ENCODE measurements around the gene RASSF5.
"Not testable (repeated sequence)": the region's sequence is repeated elsewhere in the genome, so short reads cannot be mapped to it uniquely, and the experiment has no call there.

Gene RASSF5

DNA sequence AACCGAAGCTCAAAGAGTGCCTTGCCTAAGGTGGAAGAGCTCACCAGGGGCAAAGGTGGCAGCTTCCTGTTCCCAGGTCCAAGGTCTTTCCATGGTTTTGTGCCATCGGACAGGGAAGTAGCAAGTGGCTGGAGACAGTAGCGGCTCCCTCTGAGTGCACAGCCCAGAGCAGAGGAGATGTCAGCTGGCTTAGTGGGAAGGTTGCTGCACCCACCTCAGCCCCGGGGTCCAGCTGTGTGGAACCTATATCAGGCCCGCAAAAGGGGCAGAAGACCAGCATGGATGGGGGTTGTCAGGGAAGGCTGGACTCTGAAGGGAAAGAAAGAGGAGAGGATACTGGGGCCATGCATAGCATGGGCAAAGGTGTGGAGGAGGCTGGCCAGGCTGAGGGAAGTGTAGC lies 30.2 kb upstream of the RASSF5 start:
- DNase-seq, result no peak

DNA sequence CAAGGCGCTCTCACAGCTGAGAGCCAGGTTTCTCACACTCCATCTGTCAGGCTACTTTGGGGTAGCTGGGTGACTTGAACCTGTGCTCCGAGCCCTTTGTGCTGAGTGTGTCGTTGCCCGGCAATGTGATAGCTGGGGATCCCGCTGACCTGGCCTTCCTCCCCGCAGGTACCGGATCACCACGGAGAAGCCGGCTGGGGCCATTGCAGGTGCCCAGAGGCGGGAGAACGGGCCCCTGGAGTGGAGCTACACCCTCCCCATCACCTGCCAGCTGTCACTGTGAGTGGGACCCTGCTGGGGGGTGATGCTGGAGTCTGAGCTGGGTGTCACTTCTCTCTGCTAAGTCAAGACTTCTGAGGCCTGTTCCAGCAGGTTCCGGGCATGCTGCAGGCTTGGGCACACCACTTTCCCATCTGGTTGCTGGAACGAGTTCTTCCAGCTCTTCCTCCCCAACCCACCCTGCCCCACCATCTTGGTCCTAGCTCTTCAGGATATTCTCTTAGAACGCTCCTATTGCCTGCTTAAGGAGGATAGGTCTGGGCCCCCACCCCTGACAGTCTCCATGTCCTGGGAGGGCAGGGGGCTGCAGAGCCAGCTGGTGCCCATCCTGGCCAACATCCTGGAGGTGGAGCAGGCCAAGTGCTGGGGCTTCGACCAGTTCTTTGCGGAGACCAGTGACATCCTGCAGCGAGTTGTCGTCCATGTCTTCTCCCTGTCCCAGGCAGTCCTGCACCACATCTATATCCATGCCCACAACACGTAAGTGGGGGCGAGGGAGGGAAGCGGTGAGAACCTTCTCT lies 29.6 kb upstream of the RASSF5 start:
- DNase-seq, result no peak

DNA sequence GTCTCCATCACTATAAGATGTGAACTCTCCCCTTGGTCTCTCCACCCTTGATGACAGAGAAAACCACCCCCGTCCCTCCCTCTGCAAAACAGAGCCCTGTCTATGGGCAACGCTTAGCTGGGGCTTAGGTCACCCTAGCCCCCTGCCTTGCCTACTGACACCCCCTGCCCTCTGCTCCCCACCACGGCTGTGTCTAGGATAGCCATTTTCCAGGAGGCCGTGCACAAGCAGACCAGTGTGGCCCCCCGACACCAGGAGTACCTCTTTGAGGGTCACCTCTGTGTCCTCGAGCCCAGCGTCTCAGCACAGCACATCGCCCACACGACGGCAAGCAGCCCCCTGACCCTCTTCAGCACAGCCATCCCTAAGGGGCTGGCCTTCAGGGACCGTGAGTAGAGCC lies 28.6 kb upstream of the RASSF5 start:
- no peak for DNase-seq

DNA sequence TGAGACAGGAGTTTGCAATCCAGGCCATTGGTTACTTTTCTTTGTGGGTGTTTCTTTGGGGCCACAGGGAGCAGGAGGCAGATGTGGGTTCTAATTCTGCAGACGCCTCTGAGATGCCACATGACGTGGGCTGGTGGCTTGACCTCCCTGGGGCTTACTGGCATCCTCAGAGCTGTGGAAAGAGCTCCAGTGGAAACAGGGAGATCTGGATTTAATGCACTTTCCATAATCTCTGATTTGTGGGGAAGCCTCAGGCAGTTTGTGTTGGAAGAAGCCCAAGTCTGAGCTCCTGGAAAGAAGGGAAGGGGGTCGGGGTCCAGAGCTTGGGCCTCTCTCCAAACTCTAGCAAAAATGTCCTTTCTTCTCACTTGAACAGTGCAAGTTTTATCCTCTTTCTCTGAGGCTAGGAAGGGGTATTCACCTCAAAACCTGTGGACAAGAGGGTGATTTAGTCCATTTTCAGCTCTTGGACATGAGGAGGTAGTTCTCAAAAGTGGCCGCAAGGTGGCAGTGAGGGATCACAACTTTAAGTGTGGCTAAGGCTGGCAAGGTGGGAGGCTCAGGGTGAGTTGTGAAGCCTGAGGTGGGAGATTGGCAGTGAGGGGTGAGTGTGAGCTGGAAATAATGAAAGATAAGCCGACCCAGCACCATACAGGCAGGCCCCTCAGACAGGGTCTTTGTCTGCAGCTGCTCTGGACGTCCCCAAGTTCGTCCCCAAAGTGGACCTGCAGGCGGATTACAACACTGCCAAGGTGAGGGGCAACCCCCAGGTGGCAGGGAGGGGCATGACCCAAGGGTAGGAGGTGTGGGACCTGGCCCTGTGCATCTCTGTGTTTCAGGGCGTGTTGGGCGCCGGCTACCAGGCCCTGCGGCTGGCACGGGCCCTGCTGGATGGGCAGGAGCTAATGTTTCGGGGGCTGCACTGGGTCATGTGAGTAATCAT lies 27.9 kb upstream of the RASSF5 start:
- DNase-seq, result peak; percentile 84

DNA sequence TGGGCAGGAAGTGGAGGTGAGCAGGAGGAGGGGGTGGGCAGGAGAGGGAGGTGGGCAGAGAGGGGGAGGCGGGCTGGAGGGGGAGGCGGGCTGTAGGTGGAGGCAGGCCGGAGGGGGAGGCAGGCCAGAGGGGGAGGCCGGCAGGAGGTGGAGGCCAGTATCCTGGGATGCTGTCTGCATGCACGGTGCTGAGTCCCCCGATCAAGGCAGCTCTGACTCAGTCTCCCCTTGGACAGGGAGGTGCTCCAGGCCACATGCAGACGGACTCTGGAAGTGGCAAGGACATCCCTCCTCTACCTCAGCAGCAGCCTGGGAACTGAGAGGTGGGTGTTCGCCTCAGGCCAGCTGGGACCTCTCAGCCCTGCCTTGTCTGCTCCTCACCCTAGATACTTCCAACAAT lies 27.1 kb upstream of the RASSF5 start:
- DNase-seq, result no peak

DNA sequence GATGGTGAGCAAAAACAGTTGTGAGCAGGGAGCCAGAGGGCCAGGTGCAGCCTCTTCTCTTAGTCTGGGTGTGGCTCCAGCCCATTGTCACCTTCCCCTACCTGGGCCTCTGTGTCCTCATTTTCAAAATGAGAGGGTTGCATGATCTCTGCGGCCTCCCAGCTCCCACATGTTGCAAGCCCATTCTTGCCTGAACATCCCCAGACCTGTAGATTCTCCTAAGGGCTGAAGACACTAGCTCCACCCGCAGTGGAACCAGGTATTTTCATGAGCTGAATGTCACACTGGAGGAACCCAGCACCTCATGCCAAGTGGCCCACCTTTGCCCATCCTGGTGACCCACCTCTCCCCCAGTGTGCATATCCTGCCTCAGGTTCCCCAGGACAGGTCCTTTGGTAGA lies 24.7 kb upstream of the RASSF5 start:
- no peak for DNase-seq

DNA sequence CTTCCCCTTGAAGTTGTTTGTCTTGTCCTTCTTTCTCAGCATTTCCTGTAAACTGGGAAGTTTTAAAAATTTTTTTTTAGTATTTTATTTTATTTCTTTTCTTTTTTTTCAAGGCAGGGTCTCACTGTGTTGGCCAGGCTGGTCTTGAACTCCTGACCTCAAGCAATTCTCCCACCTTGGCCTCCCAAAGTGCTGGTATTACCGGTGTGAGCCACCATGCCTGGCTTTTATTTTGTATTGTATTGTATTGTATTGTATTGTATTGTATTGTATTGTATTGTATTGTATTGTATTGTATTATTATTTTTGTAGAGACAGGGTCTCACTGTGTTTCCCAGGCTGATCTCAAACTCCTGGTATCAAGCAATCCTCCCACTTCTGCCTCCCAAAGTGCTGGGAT lies 23.5 kb upstream of the RASSF5 start:
- DNase-seq, result not testable (repeated sequence)

DNA sequence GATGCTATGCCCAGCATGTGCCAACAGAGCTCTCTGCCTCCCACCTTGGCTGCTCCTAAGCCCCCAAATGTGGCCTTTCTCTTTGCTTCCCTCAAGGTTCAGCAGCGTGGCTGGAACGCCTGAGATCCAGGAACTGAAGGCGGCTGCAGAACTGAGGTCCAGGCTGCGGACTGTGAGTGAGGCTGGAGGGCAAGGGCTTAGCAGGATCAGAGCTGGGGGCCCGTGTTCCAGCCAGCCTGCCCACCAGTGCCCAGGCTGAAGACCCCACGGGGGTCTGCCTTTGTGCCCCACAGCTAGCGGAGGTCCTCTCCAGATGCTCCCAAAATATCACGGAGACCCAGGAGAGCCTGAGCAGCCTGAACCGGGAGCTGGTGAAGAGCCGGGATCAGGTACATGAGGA lies 22.4 kb upstream of the RASSF5 start:
- no peak for DNase-seq

DNA sequence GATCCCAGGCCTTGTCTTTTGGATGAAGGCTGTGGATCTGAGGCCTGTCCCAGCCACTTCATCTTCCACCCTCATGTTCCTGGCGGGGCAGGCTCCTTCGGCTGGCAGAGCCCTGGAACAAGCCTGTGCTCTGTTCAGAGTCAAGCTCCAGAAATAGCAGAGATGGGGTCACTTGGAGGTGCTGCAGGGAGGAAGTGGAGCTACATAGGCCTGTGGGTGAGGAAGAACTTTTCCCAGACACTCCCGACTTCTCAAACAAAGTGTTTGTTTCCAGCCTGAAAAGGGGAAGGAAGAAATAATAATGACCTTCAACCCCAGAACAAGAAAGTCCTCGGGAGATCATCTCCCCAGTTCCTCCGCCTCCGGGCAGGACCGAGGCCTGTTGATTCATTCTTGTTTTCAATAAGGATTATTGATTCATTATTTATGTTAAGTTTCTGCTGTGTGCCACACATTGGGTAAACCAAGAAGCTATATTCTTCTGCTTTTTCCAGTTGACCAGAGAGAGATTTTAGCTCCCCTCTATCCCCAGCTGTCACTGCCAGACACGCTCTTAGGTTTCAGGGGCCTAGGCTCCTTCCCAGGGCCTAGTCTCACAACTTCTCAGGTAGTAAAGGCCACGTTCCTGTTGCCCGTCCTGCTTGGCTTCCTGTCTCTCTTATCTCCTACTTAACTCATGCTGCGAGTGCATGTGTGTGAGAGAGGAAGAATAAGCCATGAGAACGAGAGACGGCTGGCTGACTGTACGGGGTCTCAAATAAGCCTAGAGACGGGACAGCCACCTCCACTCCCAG lies 20.1 kb upstream of the RASSF5 start:
- no peak for DNase-seq

DNA sequence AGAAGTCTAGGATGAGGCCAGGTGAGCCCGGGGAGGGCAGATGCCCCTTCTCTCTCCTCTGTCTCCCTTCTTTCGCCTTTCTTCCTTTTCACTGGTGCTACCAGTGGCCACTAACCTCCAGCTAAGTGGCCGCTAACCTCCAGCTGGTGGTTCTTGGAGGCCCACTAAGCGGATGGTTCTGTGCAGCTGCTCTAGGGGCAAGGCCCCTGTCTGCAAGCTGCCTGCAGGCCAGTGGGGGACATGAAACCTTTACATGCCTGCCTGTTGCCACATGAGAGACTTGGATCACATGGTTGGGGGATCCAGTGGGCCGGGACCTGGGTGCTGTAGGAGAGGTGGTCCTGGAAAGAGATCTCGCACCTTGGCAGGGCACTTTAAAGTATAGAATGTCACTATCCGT lies 19.4 kb upstream of the RASSF5 start:
- no peak for DNase-seq

DNA sequence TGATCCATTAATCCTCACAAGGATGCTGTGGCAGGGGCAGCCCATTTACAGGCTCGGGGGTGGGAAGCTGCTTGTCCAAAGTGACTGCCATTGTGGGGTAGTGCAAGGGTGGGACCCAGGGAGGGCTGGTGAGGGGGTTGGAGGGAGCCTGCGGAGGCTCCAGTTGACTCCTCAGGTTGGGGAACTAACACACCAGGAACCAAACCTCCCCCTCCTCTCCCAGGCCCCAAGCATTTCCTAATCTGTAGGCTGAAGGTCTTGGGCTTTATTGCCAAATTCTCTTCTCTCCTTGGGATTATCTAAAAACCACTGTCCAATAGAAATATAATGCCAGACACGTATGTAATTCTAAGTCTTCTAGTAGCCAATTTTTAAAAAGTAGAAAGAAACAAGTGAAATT lies 18.9 kb upstream of the RASSF5 start:
- DNase-seq, result no peak

DNA sequence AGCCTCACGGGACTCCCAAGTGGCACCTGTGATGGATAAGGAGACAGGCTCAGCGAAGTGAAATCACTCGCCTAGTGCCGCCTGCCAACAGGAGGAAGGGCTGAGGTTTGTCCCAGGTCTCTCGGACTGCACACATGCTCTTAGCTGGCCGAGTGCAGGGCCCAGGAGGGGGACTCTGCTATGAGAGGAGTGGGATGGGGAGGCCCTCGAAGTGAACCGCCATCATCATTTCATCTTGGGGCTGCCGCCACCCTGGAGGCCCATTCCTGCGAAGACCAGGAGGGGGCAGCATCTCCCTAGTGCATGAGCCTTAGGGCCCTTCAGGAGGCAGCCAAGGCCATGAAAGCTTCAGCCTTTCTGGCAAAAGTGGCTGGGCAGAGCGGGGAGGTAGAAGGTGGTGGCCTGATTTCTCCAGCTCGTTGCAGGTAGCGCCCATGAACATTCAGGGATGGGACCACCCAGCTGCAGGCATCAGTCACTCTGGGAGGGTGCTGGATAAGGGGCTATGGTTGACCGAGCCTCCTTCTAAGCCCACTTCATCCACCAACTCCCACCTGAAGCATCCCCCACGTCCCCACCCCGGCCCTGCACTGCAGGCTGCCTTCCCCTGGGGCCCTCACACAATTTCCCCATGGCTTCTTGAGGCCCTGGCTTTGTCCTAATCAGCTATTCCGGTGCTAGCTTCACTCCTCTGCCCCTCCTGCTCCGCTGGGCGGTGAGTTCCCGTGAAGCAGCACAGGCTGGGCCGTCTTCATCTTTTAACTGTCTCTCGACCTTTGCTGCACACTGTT lies 17.2 kb upstream of the RASSF5 start:
- peak; percentile 92 for DNase-seq

DNA sequence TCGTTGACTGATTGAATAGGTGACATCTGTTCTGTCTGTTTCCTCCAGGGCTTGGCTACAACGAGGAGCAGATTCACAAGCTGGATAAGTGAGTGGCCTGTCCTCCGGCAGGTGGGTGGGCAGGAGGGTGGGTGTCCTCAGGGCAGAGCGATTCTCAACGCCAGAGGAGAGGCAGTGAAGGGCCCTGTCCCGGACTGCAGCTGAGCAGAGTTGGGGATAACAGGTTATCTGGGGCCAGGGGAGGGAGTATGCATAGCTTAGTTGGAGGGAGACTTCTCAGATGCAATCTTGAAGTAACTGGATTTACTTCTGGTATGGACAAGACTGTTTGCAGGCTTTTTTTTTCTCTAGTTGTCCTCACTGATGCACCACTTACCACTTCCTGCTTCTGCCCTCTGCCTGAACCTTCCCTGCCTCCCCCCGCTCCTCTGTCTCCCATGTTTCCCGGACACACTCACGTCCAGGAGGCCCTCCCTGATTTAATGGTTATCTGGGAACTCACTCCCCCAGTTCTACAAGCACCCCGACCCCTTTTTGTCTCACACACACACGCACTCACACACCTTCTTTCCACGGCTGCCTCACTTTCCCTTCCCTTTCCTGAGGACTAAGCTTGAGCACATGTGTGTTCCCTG lies 16.4 kb upstream of the RASSF5 start:
- DNase-seq, result no peak

DNA sequence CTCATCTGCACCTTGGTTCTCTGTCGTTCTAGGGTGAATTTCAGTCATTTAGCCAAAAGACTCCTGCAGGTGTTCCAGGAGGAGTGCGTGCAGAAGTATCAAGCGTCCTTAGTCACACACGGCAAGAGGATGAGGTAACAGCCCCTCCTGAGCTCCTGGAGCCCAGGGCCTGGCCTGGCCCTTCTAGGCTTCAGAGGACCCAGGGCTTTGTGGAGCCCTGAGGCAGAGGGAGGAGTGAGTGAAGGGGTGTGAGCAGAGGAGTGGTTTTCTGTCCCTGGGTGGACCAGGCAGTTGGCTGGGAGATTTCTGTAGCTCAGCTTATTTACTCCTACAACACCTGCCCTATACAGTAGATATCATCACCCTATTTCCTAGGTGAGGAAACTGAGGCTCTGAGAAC lies 15.7 kb upstream of the RASSF5 start:
- no peak for DNase-seq

DNA sequence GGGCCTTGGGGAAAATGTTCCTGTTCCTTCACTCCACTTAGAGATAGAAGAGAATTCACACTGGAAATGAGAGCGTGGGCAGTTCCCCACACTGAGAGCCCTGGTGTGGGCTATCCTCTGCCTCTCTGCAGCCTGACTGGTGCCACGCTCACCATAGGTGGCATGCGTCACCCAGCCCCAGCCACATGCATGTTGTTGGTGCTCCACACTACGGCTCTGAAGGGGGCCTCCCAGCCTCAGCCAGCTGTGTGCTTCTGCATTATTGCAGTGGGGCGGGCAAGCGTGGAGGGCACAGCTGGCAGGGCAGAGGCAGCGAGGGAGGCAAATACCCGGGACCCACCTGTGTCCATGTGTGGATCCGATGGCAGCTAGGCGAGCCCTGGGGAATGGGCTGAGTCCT lies 14.7 kb upstream of the RASSF5 start:
- DNase-seq, result no peak

DNA sequence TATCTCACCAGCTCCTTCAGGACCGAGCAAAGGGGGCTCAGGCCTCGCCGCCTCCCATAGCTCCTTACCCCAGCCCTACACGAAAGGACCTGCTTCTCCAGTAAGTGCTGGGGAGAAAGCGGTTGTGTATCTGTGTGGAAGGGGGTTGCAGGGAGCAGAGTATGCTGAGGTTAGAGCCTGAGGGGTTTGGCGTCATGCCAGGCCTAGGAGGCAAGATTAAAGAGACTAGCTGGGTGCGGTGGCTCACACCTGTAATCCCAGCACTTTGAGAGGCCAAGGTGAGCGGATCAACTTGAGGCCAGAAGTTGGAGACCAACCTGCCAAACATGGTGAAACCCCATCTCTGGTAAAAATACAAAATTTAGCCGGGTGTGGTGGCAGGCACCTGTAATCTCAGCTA lies 14.1 kb upstream of the RASSF5 start:
- DNase-seq, result no peak

DNA sequence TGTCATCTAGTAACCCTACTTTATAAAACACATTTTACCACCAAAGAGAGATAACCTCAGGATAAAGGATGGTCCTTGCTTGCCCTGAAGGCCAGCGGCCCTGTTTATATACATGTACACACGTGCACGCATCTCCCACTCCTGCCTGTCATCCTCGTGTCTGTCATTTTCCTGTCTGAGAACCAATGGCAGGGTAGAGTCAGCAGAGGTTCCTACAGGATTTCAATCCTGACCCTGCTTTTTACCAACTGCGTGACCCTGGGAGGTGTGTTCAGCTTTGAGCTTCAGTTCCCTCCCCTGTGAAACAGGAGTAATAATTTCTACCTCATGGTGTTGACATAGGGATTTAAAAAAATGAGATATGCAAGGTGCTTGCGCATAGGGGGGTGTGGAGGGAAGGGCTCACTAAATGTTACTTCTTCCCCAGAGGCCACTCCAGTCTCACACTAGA lies 12.3 kb upstream of the RASSF5 start:
- no peak for DNase-seq

DNA sequence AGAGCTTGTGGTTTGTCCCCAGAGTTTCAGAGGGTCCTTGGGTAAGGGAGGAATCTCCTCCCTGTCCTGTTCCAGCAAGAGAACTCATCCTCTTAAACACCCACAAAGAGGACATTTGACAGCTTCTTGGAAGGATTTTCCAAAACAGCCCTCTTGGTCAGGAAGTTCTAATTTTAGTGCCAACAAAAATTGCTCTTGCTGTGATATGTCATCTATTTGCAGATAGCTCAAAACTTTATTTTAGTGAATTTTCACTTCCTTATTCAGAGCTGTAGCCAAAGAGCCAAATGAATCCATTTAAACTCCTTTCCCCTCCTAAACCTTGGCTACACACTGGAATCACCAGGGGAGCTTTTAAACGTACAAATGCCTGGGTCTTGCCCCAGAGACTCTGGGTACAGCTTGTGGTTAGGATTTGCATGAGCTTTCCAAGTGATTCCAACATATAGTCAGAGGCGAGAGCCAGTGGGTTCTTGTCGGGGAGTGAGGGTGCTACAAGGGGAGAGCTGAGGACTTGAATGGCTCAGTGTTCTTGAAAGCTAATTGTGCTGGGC lies 11.8 kb upstream of the RASSF5 start:
- DNase-seq, result no peak

DNA sequence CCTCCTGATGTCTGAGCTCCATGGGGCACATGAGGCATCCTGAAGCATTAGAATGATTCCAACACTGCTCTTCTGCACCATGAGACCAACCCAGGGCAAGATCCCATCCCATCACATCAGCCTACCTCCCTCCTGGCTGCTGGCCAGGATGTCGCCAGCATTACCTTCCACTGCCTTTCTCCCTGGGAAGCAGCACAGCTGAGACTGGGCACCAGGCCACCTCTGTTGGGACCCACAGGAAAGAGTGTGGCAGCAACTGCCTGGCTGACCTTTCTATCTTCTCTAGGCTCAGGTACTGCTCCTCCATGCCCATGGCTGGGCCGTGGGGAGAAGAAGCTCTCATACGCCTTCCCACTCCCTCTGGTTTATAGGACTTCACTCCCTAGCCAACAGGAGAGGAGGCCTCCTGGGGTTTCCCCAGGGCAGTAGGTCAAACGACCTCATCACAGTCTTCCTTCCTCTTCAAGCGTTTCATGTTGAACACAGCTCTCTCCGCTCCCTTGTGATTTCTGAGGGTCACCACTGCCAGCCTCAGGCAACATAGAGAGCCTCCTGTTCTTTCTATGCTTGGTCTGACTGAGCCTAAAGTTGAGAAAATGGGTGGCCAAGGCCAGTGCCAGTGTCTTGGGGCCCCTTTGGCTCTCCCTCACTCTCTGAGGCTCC lies 11.1 kb upstream of the RASSF5 start:
- DNase-seq, result no peak

DNA sequence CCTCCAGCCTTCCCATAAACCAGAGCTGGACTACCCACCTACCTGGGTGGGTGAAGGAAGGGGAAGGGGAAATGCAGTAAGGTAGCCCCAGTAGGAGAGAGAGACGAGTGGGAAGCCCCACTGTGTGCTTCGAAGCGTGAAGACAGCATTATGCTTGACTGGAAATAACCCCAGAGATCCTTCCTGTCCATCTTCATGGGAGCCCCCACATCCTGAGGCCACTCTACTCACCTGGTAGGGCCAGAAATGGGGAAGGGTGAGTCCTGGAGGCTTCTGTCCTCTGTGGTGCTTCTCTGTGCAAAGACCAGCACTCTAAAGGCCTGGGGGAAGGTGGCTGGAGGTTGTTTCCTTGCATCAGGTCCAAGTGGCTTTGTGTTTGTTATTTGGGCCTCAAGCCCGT lies 10.0 kb upstream of the RASSF5 start:
- no peak for DNase-seq

DNA sequence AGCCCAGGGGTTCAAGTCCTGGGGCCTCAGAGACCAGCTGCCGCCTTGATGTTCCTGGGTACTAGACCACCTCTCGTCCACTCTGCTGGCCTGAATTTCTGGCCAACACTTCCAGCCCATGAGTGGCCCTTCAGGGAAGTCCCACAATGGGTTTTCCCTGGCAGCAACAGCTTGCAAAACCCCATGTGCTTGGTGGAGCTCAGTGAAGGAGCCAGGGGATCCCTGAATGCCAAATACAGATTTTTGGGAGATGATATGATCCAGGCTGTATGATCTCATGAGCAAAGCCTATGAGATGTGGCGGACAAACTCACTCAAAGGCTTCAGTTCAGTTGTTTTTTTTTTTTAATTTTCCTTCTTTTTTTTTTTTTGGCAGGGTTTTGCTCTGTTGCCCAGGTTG lies 9.6 kb upstream of the RASSF5 start:
- no peak for DNase-seq
